Ureter (tissue), 1 donor: Measurements from ENCODE around the gene PATZ1. TPM values are rescaled to one million over a fixed set of nuclear protein-coding genes. Genes with fewer than 3 reads are reported as not detected.
"Not testable (repeated sequence)": the region's sequence is repeated elsewhere in the genome, so short reads cannot be mapped to it uniquely, and the experiment has no call there.

Experiments
- DNase-seq: peaks from one replicate; pipeline ENCODE4 v3.0.0-alpha.2; 2020; ENCODE audit warnings: low spot score
- total RNA-seq: library from RNA; stranded (reverse); gene quantifications from one replicate; pipeline ENCODE4 v1.2.4, GENCODE V29; 2023
- donor health status: DM: yes; HTN: yes; CAD: no.

PATZ1 gene
- total RNA-seq, 1 donor from 2014 or later: 58.5 TPM

GRCh38 chr22:31343235-31344191 lies 2.6 kb downstream of the PATZ1 start:
- DNase-seq: peak; percentile 90

GRCh38 chr22:31342389-31343140 lies 3.6 kb downstream of the PATZ1 start:
- no peak for DNase-seq

- DNase-seq: no peak
Measured at GRCh38 chr22:31341386-31342088, 4.6 kb downstream of the PATZ1 start.

GRCh38 chr22:31340765-31341247 lies 5.3 kb downstream of the PATZ1 start:
- DNase-seq: no peak

- no peak for DNase-seq
Measured at GRCh38 chr22:31340360-31340759, 5.8 kb downstream of the PATZ1 start.

GRCh38 chr22:31339148-31339832 lies 6.9 kb downstream of the PATZ1 start:
- DNase-seq: no peak

GRCh38 chr22:31337178-31337577 lies 9.0 kb downstream of the PATZ1 start:
- no peak for DNase-seq

- no peak for DNase-seq
Measured at GRCh38 chr22:31334329-31334728, 11.8 kb downstream of the PATZ1 start.

- no peak for DNase-seq
Measured at GRCh38 chr22:31333641-31334040, 12.5 kb downstream of the PATZ1 start.

GRCh38 chr22:31332886-31333285 lies 13.3 kb downstream of the PATZ1 start:
- DNase-seq: no peak

- DNase-seq: no peak
Measured at GRCh38 chr22:31332010-31332409, 14.1 kb downstream of the PATZ1 start.

GRCh38 chr22:31329453-31330215 lies 16.5 kb downstream of the PATZ1 start:
- DNase-seq: no peak

GRCh38 chr22:31329029-31329428 lies 17.1 kb downstream of the PATZ1 start:
- no peak for DNase-seq

- DNase-seq: no peak
Measured at GRCh38 chr22:31328544-31328960, 17.6 kb downstream of the PATZ1 start.

- no peak for DNase-seq
Measured at GRCh38 chr22:31327806-31328543, 18.2 kb downstream of the PATZ1 start.

GRCh38 chr22:31326877-31327276 lies 19.3 kb downstream of the PATZ1 start:
- DNase-seq: no peak

GRCh38 chr22:31323578-31324550 lies 22.3 kb downstream of the PATZ1 start:
- DNase-seq: no peak

GRCh38 chr22:31321421-31321820 lies 24.7 kb downstream of the PATZ1 start:
- DNase-seq: no peak

GRCh38 chr22:31314220-31314619 lies 31.9 kb downstream of the PATZ1 start:
- not testable (repeated sequence) for DNase-seq
